ENCODE results near the gene MDC1.

GRCh38 chr6:30705620-30706019, 11.5 kb downstream of the MDC1 start:
- TF ChIP-seq REST (IDR thresholded peaks at IDR 0.05; ENCODE audit: low read depth) (no peak), CTCF (IDR thresholded peaks at IDR 0.05 in 2 of 3, conservative IDR thresholded peaks at IDR 0.05 in 1 of 3; ENCODE audit: borderline replicate concordance in 1 of 3, insufficient read depth in 1 of 3, low read depth in 2 of 3, low read length in 2 of 3) (no peak), YY1 (IDR thresholded peaks at IDR 0.05; ENCODE audit: extremely low read depth, insufficient replicate concordance, low read depth, low read length) (no peak), ZNF274 (IDR thresholded peaks at IDR 0.05; ENCODE audit: low read depth, low read length) (no peak), POLR2A (IDR thresholded peaks at IDR 0.05; ENCODE audit: borderline replicate concordance, extremely low read depth, insufficient read depth, insufficient read length) (no peak), ELF1 (IDR thresholded peaks at IDR 0.05; ENCODE audit: borderline replicate concordance, low read depth) (no peak), RAD21 (IDR thresholded peaks at IDR 0.05; ENCODE audit: low read depth) (no peak), POLR2AphosphoS5 (IDR thresholded peaks at IDR 0.05; ENCODE audit: low read depth, low read length) (no peak), ATF3 (IDR thresholded peaks at IDR 0.05) (no peak)
